Ecto neural progenitor cell (in vitro differentiated cells): ENCODE data around the gene CRLF1.
"Not testable (repeated sequence)": the region's sequence is repeated elsewhere in the genome, so short reads cannot be mapped to it uniquely, and the experiment has no call there.

Experiments
- DNase-seq: peaks from one replicate; pipeline ENCODE4 v3.0.0-alpha.2; 2018; ENCODE audit warnings: low spot score

Gene CRLF1

DNA sequence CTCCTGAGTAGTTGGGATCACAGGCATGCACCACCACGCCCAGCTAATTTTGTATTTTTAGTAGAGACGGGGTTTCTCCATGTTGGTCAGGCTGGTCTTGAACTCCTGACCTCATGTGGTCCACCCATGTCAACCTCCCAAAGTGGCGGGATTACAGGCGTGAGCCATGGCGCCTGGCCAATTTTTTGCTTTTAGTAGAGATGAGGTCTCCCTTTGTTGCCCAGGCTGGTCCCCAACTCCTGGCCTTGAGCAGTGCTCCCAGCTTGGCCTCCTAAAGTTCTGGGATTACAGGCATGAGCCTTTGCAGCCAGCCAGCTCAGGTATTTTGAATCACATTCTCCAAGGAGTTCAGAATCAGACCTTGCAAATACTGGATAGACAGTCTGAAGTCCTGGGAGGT, 13.9 kb downstream of the CRLF1 start:
- DNase-seq = not testable (repeated sequence)

- DNase-seq = no peak
Measured at GRCh38 chr19:18591735-18592385, 14.7 kb downstream of the CRLF1 start.

DNA sequence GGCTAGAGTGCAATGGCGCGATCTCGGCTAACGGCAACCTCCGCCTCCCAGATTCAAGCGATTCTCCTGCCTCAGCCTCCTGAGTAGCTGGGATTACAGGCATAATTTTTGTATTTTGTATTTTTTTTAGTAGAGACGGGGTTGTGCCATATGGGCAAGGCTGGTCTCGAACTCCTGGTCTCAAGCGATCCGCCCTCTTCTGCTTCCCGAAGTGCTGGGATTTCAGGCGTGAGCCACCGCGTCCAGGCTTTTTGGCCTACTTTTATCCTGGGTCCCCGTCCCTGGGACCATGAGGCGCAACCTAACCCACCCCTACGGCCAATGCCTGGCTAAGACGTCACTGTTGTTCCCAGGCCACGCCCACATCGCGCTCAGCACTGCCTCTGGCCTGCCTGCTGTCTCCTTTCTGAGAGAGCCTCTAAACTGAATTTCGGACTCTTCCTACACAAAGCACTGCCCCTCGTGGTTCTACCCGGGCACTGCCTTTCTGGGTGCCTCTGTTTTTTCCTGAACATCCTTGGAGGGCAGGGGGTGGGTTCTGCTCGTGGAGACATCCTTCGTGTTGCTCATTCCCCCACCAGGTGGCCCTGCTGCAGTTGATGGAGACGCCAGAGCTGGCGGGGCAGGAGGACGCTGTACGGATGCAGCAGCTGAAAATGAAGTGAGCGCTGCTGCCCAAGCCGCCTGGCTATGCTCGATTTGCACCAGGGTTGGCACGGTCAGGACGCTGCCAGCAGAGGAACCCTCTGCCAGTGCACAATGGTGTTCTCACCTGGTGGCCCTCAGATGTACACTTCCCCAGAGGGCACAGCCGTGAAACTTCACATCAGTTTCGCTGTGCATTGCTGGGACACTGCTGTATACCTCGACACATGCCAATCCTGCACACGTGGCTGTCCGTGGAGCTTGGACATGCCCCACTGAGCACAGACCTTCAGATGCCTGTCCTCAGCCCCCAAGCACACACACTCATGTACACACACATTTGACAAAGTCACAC, 16.0 kb downstream of the CRLF1 start:
- DNase-seq = peak; percentile 96

DNA sequence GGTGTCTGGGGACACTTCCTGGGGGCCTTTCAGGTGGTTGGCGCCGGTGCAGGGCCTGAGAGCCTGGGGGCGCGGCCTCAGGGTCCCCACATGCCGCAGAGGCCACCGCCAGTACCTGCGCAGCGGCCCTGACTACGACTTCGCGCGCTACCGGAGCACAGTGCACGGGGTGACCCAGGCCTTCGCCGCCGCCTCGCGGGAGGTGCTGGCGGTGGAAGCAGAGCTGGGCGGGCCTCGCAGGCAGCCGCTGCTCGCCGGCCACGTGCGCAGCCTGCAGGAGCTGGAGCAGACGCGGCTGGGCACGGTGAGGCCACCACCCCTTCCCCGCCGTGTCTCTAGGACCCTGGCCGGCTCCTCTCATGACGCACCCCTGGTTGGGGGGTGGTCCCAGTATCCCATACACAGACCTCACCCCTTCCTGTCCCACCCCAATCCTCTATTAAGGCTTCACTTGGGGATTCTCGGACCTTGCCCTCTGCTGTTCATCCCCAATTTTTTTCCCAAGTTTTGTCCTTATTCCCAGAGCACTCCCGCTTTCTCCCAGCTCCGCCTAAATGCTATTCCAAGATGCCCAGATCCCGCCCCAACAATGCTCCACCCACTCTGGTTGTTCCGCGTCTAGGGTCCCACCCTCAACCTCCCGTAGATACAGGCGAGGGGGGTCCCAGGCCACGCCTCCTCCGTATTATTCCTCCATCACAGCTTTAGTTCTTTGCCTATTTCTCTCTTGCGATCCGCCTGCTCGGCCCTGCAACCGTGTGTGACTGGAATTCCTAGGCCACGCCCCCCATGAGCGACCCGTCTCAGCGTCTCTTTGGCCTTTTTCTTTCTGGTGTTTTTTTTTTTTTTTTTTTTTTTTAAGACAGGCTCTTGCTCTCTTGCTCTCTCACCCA, 17.0 kb downstream of the CRLF1 start:
- DNase-seq = peak; percentile 85

GRCh38 chr19:18588611-18589379, 17.8 kb downstream of the CRLF1 start, which contains the start of gene REX1BD:
REX1BD (plus strand) TSS chr19:18588798; CDS start chr19:18588802, 4 bp downstream.
- peak; percentile 92 for DNase-seq

GRCh38 chr19:18587962-18588610, 18.5 kb downstream of the CRLF1 start:
- DNase-seq = no peak

GRCh38 chr19:18587561-18587960, 19.0 kb downstream of the CRLF1 start:
- DNase-seq = no peak

DNA sequence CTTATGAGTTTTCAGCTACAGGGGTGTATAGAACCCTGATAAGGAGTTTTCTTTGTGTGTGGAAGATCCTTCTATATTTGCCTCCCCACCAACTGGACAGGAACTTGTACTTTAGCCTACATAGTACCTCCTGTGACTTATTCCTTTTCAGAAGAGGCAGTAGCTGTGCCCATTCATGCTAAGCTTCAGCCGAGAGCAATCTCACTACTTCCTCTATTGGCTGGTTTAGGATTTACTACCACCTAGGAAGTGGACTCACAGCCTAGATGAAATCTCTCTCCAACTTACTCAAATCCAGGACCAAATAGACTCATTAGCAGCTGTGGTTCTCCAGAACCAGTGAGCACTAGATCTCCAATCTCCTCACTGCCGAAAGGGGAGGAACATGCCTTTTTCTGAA, 20.3 kb downstream of the CRLF1 start:
- no peak for DNase-seq

DNA sequence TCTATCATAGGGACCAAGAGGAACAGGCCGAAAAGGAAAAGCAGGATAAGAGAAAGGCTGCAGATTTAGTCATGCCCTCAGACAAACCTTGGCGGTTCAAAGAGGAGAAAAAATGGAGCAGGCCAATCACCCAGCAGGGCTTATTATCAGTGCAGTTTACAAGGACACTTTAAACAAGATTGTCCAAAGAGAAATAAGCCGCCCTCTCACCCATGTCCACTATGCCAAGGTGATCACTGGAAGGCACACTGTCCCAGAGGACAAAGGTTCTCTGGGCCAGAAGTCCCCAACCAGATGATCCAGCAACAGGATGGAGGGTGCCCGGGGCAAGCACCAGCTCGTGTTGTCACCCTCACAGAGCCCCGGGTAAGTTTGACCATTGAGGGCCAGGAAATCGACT, 26.3 kb downstream of the CRLF1 start:
- no peak for DNase-seq

- no peak for DNase-seq
Measured at GRCh38 chr19:18577365-18577914, 29.2 kb downstream of the CRLF1 start.

- no peak for DNase-seq
Measured at GRCh38 chr19:18576383-18576782, 30.2 kb downstream of the CRLF1 start.

DNA sequence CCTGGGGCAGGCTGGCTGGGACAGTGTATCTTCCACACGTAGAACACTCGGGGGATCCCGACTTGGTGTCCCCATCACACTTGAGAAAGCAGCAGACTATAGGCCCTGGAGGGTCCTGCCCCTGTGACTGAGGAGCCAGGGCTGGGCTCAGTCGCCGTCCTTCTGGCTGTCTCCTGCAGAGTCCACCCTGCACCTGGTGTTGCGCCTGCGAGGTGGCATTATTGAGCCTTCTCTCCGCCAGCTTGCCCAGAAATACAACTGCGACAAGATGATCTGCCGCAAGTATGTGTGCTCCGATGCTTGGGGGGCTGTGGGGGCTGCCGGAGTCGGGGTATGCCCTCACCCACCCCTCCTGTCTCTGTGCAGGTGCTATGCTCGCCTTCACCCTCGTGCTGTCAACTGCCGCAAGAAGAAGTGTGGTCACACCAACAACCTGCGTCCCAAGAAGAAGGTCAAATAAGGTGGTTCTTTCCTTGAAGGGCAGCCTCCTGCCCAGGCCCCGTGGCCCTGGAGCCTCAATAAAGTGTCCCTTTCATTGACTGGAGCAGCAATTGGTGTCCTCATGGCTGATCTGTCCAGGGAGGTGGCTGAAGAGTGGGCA, 31.8 kb downstream of the CRLF1 start:
- no peak for DNase-seq

DNA sequence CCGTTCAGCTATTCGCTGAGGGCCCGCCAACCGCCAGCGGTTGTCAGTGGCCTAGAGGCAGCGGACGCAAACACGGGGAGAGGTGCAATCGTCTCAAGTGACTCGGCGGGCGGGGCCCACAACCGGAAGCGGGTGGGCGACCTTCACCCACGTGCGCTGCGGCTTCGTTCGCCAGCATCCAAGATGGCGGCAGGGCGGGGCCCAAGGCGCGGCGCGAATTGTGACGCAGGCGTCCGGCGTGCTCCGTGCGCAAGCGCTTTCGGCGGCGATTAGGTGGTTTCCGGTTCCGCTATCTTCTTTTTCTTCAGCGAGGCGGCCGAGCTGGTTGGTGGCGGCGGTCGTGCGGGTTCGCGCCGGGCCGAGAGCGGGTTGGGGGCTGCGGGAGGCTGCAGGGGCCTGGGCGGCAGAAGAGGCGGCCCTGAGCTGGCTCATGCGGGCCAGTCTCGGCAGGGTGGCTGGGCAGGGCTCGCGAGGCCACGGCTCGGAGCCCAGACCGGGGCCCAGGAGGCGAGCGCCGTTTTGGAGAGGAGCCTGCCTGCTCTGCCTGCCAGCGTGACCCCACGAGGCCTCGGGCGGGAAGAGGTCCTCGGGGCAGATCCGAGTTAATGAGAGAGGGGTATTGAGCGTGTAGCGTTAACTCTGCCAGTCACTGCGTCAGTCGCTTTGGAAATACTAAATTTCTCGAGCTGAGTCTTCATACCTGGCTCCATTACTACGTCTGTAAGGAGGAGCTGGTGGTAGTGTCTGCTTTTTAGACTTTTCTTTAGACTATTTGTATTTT, 34.8 kb downstream of the CRLF1 start, which contains the start of gene UBA52:
Gene UBA52, plus strand, starts transcription at position 294 of the 781 bp plus-strand sequence. CDS start 1,444 bp downstream, outside the sequence.
- peak; percentile 99 for DNase-seq

DNA sequence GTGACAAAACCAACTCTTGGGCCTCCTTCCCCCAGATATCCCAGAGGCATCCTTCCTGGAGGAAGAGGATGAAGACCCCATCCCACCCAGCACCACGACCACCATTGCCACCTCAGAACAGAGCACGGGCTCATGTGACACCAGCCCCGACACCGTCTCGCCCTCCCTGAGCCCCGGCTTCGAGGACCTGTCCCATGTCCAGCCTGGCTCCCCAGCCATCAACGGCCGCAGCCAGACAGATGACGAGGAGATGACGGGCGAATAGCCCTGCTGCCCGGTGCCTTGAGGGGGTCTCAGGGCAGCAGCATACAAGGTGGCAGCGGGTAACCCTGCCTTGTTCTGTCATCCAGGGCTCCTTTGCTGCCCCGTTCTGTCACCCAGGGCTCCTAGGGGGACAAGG, 38.2 kb downstream of the CRLF1 start:
- DNase-seq = no peak

DNA sequence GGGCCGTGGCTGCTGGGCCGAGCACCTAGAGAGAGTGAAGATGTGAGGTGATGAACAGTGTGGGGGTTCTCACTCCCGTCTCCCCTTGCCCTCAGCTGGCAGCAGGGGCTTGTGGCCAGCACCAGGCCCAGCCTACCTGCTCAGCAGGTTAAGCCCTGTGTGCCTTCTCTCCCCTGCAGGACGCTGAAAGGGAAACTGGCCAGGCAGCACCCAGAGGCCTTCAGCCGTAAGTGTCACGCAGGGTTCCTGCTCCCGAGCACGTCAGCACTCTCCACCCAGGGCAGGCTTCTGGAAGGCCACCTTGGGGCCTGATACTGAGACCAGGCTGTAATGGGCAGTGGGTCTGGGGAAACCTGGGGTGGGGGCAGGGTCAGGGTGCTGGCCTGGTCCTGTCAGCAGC, 39.6 kb downstream of the CRLF1 start:
- no peak for DNase-seq

- no peak for DNase-seq
Measured at GRCh38 chr19:18562086-18562485, 44.5 kb downstream of the CRLF1 start.

- no peak for DNase-seq
Measured at GRCh38 chr19:18559685-18560084, 46.9 kb downstream of the CRLF1 start.

DNA sequence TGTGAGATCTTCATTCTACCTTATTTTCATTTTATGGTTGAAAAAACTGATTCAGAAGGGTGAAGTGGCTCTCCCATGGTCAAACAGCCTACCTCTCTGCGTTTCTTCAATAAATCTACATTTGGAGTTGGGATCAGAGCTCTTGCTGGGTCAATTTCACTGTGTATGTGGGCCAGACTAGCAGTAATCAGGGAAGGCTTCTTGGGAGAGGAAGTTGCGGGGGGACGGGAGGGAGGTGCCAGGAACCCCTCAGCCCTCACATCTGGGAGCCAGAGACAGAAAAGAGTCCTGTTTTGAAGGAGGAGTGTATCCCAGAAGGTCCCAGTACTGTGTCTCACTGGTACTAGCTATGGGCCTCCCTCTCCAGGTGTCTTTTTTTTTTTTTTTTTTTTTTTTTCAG, 48.0 kb downstream of the CRLF1 start:
- no peak for DNase-seq

- DNase-seq = no peak
Measured at GRCh38 chr19:18558202-18558555, 48.4 kb downstream of the CRLF1 start.
